ENCODE measurements around the gene SNX13.
"Not testable (repeated sequence)": the region's sequence is repeated elsewhere in the genome, so short reads cannot be mapped to it uniquely, and the experiment has no call there.

SNX13 gene

DNA sequence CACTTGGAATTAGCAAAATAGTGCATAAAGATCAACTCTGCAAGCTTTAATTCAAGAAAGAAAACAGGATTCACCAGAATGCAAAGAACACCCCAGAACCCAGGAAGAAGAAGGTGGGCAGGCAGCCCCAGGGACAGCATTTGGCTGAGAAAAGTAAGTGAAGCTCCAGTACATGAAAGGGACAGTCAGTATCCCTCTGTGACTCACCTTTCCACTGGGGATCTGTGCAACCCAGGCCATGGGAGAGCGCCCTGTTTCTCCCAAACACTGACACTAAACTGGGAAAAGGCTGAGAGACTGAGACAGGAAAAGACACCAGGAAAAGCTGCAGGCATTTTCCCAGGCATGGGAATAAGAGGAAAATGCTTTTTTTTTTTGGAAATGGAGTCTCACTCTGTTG lies 28.2 kb downstream of the SNX13 start:
- Histone ChIP-seq H3K27me3 (ENCODE audit: control insufficient read depth, insufficient read depth, low read length) (no peaks in the 10 kb centered on the region), H3K4me2 (ENCODE audit: low read length) (no peak overlapping the region), H3K36me3 (ENCODE audit: control insufficient read depth, insufficient read depth, low read length) (no peaks in the 10 kb centered on the region), H3K27ac (no peak overlapping the region), H3K79me2 (peaks cover 60% of the 10 kb centered on the region), H3K9me3 (ENCODE audit: control insufficient read depth, low read length) (no peaks in the 10 kb centered on the region), H3K4me3 (ENCODE audit: low read depth, low read length) (no peak overlapping the region), H2AFZ (no peak overlapping the region), H3K9ac (no peak overlapping the region), H3K4me1 (no peaks in the 10 kb centered on the region)
- TF ChIP-seq, protein P1, sequence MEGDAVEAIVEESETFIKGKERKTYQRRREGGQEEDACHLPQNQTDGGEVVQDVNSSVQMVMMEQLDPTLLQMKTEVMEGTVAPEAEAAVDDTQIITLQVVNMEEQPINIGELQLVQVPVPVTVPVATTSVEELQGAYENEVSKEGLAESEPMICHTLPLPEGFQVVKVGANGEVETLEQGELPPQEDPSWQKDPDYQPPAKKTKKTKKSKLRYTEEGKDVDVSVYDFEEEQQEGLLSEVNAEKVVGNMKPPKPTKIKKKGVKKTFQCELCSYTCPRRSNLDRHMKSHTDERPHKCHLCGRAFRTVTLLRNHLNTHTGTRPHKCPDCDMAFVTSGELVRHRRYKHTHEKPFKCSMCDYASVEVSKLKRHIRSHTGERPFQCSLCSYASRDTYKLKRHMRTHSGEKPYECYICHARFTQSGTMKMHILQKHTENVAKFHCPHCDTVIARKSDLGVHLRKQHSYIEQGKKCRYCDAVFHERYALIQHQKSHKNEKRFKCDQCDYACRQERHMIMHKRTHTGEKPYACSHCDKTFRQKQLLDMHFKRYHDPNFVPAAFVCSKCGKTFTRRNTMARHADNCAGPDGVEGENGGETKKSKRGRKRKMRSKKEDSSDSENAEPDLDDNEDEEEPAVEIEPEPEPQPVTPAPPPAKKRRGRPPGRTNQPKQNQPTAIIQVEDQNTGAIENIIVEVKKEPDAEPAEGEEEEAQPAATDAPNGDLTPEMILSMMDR (IDR thresholded peaks at IDR 0.05), result no peak

DNA sequence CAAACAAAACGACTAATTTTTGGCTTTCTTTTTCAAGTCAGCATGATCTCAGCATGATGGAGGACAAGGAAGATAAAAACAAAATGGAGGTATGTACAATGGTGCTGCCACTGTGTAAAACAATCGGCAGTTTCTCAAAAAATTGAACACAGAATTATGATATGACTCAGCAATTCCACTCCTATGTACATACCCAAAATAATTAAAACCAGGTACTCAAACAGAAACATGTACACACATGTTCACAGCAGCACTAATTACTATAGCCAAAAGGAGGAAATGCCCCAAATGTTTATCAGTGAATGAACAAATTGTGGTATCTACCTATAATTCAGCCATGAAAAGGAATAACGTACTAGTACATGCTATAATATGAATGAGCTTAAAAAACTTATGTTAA lies 29.9 kb downstream of the SNX13 start:
- H3K4me3 ChIP-seq (ENCODE audit: low read depth, low read length), result no peak overlapping the region
- H3K27me3 ChIP-seq (ENCODE audit: control insufficient read depth, insufficient read depth, low read length), result no peaks in the 10 kb centered on the region
- no peaks in the 10 kb centered on the region for H3K36me3 ChIP-seq (ENCODE audit: control insufficient read depth, insufficient read depth, low read length)
- H3K9me3 ChIP-seq (ENCODE audit: control insufficient read depth, low read length), result no peaks in the 10 kb centered on the region
- H3K4me2 ChIP-seq (ENCODE audit: low read length), result no peak overlapping the region
- no peak overlapping the region for H3K27ac ChIP-seq
- no peak overlapping the region for H3K9ac ChIP-seq
- H3K79me2 ChIP-seq, result peaks cover 44% of the 10 kb centered on the region
- H3K4me1 ChIP-seq, result no peaks in the 10 kb centered on the region
- TF ChIP-seq, protein P1 (IDR thresholded peaks at IDR 0.05), result no peak
- H2AFZ ChIP-seq, result no peak overlapping the region

DNA sequence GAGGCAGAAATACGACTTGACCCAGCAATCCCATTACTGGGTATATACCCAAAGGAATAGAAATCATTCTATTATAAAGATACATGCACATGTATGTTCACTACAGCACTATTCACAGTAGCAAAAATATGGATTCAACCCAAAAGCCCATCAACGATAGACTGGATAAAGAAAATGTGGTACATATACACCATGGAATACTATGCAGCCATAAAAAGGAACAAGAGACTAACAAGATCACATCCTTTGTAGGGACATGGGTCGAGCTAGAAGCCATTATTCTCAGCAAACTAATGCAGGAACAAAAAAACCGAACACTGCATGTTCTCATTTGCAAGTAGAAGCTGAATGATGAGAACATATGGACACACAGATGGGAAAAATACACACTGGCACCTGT lies 31.0 kb downstream of the SNX13 start:
- H3K27me3 ChIP-seq (ENCODE audit: control insufficient read depth, insufficient read depth, low read length); H3K9me3 ChIP-seq (ENCODE audit: control insufficient read depth, low read length); H3K4me2 ChIP-seq (ENCODE audit: low read length); H3K4me3 ChIP-seq (ENCODE audit: low read depth, low read length); H3K4me1 ChIP-seq; H2AFZ ChIP-seq; H3K9ac ChIP-seq; H3K27ac ChIP-seq; H3K36me3 ChIP-seq (ENCODE audit: control insufficient read depth, insufficient read depth, low read length): not testable (repeated sequence)
- peaks cover 41% of the 10 kb centered on the region for H3K79me2 ChIP-seq

DNA sequence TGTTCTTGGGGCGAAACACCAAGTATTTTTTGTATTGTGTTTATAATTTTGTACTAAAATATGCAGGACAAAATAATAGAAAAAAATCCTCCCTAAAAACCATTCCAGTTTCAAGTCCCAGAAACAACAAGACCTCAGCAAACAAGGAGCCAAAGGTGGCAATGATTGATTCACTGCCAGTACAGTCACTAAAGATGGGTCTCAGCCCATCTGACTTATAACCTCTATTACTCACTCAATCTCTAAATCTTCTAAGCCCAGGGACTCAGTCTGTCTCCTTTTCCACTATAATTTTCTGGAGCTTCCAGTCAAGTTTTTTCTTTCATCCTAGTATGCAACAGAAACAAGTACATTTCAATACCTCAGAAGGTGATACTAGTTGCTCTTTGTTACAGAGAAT lies 33.3 kb downstream of the SNX13 start:
- Histone ChIP-seq H3K4me2 (ENCODE audit: low read length) (no peak overlapping the region), H3K9me3 (ENCODE audit: control insufficient read depth, low read length) (no peaks in the 10 kb centered on the region), H2AFZ (no peak overlapping the region), H3K9ac (no peak overlapping the region), H3K27ac (no peak overlapping the region), H3K79me2 (peaks cover 38% of the 10 kb centered on the region), H3K4me1 (no peaks in the 10 kb centered on the region), H3K36me3 (ENCODE audit: control insufficient read depth, insufficient read depth, low read length) (no peaks in the 10 kb centered on the region), H3K4me3 (ENCODE audit: low read depth, low read length) (no peak overlapping the region), H3K27me3 (ENCODE audit: control insufficient read depth, insufficient read depth, low read length) (no peaks in the 10 kb centered on the region)
- TF ChIP-seq, protein P1 (IDR thresholded peaks at IDR 0.05), result no peak

DNA sequence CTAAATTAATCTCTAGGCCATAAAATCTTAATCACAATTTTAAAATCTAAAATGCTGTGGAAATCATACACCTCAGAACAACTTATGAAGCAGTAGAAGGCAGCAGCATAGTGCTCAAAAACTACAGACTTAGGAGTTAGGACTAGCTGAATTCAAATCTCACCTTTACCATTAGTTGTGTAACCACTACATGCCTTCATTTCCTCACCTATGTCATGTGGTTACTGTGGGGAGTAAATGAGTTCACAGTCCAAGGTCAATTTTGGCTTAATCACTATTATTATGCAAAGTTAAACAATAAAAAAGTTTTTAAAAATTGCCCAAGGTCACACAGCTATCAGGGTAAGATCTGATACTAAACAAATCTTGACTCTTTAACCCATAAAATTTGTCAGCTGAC lies 37.0 kb downstream of the SNX13 start:
- no peaks in the 10 kb centered on the region for H3K27me3 ChIP-seq (ENCODE audit: control insufficient read depth, insufficient read depth, low read length)
- no peak overlapping the region for H2AFZ ChIP-seq
- no peak overlapping the region for H3K27ac ChIP-seq
- H3K79me2 ChIP-seq, result peaks cover 13% of the 10 kb centered on the region
- H3K4me3 ChIP-seq (ENCODE audit: low read depth, low read length), result no peak overlapping the region
- H3K36me3 ChIP-seq (ENCODE audit: control insufficient read depth, insufficient read depth, low read length), result no peaks in the 10 kb centered on the region
- H3K9ac ChIP-seq, result no peak overlapping the region
- TF ChIP-seq, protein P1 (IDR thresholded peaks at IDR 0.05), result no peak
- H3K4me1 ChIP-seq, result no peaks in the 10 kb centered on the region
- no peak overlapping the region for H3K4me2 ChIP-seq (ENCODE audit: low read length)
- H3K9me3 ChIP-seq (ENCODE audit: control insufficient read depth, low read length), result no peaks in the 10 kb centered on the region

Data from parathyroid adenoma (tissue), 2 donors.